ENCODE data around the gene PLS1.

DNA sequence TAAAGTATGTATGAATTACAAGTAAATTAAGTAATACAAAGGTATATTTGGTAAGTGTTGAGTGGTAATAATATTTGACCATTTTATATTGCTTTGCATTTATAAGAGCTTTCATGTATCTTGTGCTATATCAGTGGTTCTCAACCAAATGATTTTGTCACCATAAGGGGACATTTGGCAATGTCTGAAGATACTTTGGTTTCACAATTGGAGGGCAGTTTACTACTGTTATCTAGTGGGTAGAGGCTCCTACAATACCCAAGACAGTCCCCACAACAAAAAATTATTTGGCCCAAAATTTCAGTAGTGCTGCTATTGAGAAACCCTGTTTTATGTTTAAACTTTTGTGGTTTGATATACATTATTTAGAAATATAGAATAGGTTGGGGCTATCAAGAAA lies 142.2 kb downstream of the PLS1 start:
- TF ChIP-seq, protein P1, sequence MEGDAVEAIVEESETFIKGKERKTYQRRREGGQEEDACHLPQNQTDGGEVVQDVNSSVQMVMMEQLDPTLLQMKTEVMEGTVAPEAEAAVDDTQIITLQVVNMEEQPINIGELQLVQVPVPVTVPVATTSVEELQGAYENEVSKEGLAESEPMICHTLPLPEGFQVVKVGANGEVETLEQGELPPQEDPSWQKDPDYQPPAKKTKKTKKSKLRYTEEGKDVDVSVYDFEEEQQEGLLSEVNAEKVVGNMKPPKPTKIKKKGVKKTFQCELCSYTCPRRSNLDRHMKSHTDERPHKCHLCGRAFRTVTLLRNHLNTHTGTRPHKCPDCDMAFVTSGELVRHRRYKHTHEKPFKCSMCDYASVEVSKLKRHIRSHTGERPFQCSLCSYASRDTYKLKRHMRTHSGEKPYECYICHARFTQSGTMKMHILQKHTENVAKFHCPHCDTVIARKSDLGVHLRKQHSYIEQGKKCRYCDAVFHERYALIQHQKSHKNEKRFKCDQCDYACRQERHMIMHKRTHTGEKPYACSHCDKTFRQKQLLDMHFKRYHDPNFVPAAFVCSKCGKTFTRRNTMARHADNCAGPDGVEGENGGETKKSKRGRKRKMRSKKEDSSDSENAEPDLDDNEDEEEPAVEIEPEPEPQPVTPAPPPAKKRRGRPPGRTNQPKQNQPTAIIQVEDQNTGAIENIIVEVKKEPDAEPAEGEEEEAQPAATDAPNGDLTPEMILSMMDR (IDR thresholded peaks at IDR 0.05), result no peak
- no peak for TF ChIP-seq POLR2AphosphoS5 (IDR thresholded peaks at IDR 0.05)
- no peak for TF ChIP-seq POLR2A (IDR thresholded peaks at IDR 0.05)
